Cardiac fibroblast (primary cell): Measurements from ENCODE around the gene FAM81A.
"Not testable (repeated sequence)": the region's sequence is repeated elsewhere in the genome, so short reads cannot be mapped to it uniquely, and the experiment has no call there.

Experiments
- DNase-seq, 2 donors: peaks; one replicate each; pipeline versions ENCODE4 v3.0.0 to v3.0.0-alpha.2; 2010; ENCODE audit warnings: low read depth in 2 of 2
- H3K4me3 ChIP-seq, 2 donors: replicated peaks in 1 of 2; 1 replicate in 1 of 2; 2 replicates in 1 of 2; pipeline ENCODE4 v1.5.1; 2011; ENCODE audit warnings: low read depth in 2 of 2, low read length in 2 of 2, mild to moderate bottlenecking in 2 of 2, moderate library complexity in 1 of 2
- CTCF ChIP-seq: IDR thresholded peaks from one replicate; pipeline ENCODE4 v1.5.1; 2011; ENCODE audit warnings: low read depth, mild to moderate bottlenecking, low read length, inconsistent platforms

The FAM81A gene

GRCh38 chr15:59420986-59421618, 16.9 kb upstream of the FAM81A start:
- no peak for TF ChIP-seq CTCF
- peak; percentile 60 to 64 for DNase-seq
- H3K4me3 ChIP-seq: no peak overlapping the region

GRCh38 chr15:59424616-59425015, 13.4 kb upstream of the FAM81A start:
- DNase-seq: no peak

DNA sequence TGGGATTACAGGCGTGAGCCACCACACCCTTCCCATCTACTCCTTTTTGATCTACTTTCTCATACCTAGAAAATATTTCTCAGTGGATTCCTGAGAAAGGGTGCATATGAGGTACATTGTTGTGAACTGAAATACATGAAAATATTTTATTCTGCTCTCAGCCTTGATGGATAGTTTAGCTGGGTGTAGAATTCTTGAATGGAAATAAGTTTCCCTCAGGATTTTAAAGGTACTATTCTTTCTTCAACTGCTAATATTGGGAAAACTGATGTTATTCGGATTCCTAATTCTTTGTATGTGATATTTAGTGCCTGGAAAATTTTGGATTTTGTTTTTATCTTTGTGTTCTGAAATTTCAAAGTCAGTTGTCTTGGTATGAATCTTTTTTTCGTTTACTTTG, 9.1 kb upstream of the FAM81A start:
- not testable (repeated sequence) for H3K4me3 ChIP-seq, DNase-seq

More at GRCh38 chr15:59424616-59425015, 13.4 kb upstream of the FAM81A start:
- no peak for TF ChIP-seq CTCF
- H3K4me3 ChIP-seq: no peak overlapping the region

- no peak for DNase-seq
- no peak overlapping the region for H3K4me3 ChIP-seq
- no peak for TF ChIP-seq CTCF
These were observed 5.6 kb upstream of the FAM81A start for GRCh38 chr15:59432389-59432788.

- no peak overlapping the region for H3K4me3 ChIP-seq
- no peak for TF ChIP-seq CTCF
- DNase-seq: no peak
These were observed 3.5 kb upstream of the FAM81A start for GRCh38 chr15:59434481-59434880.

- no peak for TF ChIP-seq CTCF
- no peak overlapping the region for H3K4me3 ChIP-seq
- peak; percentile 12 to 16 for DNase-seq
These were observed 1.2 kb upstream of the FAM81A start for GRCh38 chr15:59436774-59437141.

GRCh38 chr15:59437142-59437816, 707 bp upstream of the FAM81A start:
- TF ChIP-seq CTCF: no peak
- peak overlapping the region; percentile 42 to 52 for H3K4me3 ChIP-seq
- no peak for DNase-seq
